HepG2 (cell line): ENCODE results near the gene HMGB2. TPM values are rescaled to one million over a fixed set of nuclear protein-coding genes. Genes with fewer than 3 reads are reported as not detected.
A peak's percentile ranks its signal among the peaks of the same experiment; 100 is the strongest.

Experiments
- ATAC-seq: fragments of 200-7000 bp; cut with Tn5 transposase; 3 replicates; pipeline ENCODE4 v1.9.1; 2020; ENCODE audit warnings: mild to moderate bottlenecking, moderate library complexity
- Bru-seq: library from RNA; stranded (reverse); fragments of 400-500 nt; gene quantifications from one replicate; lab custom pipeline; 2021; lab: Mats Ljungman, UMichigan
- BruChase-seq, 2 experiments: library from RNA; stranded (reverse); fragments of 400-500 nt; gene quantifications; one replicate each; lab custom pipeline; 2021; lab: Mats Ljungman, UMichigan
- BruUV-seq: library from RNA; stranded (reverse); fragments of 400-500 nt; replicated peaks from 2 replicates; lab custom pipeline; 2021; lab: Mats Ljungman, UMichigan
- CTCF ChIA-PET: fragments of 300-600 bp; formaldehyde crosslinking; extraction: SDS; loops from one replicate; lab custom pipeline; 2021; ENCODE audit warnings: low total read pairs, inconsistent platforms, low intra/inter-chr PET ratio; lab: Yijun Ruan, JAX
- POLR2A ChIA-PET: fragments of 350-600 bp; sonication (Branson Sonifier 250); formaldehyde crosslinking; loops from one replicate; lab custom pipeline; 2020; ENCODE audit warnings: antibody characterized with exemption, inconsistent platforms; lab: Yijun Ruan, JAX
- DNase-seq: peaks from one replicate; pipeline ENCODE4 v3.0.0-alpha.2; 2015; ENCODE audit warnings: low spot score
- FAIRE-seq: peaks from 3 replicates; lab custom pipeline; 2011; peaks lifted over from hg19 to GRCh38; lab: Jason Lieb, UNC
- H2AFZ ChIP-seq: one replicate; pipeline ENCODE4 v1.6.1; 2011; ENCODE audit warnings: low read length, inconsistent platforms
- H3K27ac ChIP-seq: fragments of 300-600 bp; 3 replicates; pipeline ENCODE4 v1.8.0; 2011; ENCODE audit warnings: mixed run types, mild to moderate bottlenecking, mixed read lengths, low read length, inconsistent platforms; ENCODE audit not compliant: insufficient read depth; ENCODE audit errors: extremely low read length
- H3K27me3 ChIP-seq, 2 experiments: fragments of 200-600 bp in 1 of 2; 2 replicates in 1 of 2; 3 replicates in 1 of 2; pipeline versions ENCODE4 v1.6.0 to v1.8.0; 2011; ENCODE audit warnings: low read length in 2 of 2, mild to moderate bottlenecking in 2 of 2, moderate library complexity in 2 of 2, inconsistent platforms in 1 of 2; ENCODE audit not compliant: insufficient read depth in 2 of 2, control insufficient read depth in 1 of 2
- H3K36me3 ChIP-seq, 2 experiments: fragments of 200-600 bp in 1 of 2; replicated peaks in 1 of 2; 2 replicates in 1 of 2; 3 replicates in 1 of 2; pipeline versions ENCODE4 v1.5.1 to v1.8.0; 2011; ENCODE audit warnings: low read length in 2 of 2, inconsistent platforms in 1 of 2; ENCODE audit not compliant: insufficient read depth in 2 of 2, control insufficient read depth in 1 of 2
- H3K4me1 ChIP-seq: 2 replicates; pipeline ENCODE4 v1.5.1; 2012; ENCODE audit warnings: low read length, inconsistent platforms; ENCODE audit not compliant: insufficient read depth
- H3K4me2 ChIP-seq: 2 replicates; pipeline ENCODE4 v1.6.0; 2011; ENCODE audit warnings: low read depth, low read length, inconsistent platforms
- H3K4me3 ChIP-seq, 3 experiments: fragments of 200-600 bp in 1 of 3; sonication (generic), shearing (Covaris generic) in 1 of 3; replicated peaks in 1 of 3; 2 replicates each; pipeline ENCODE4 v1.5.1; 2011 to 2016; ENCODE audit warnings: low read length in 3 of 3, inconsistent platforms in 2 of 3, low read depth in 2 of 3, mild to moderate bottlenecking in 2 of 3, control low read depth in 1 of 3, mixed read lengths in 1 of 3; ENCODE audit not compliant: insufficient read depth in 1 of 3
- H3K79me2 ChIP-seq: one replicate; pipeline ENCODE4 v1.6.1; 2011; ENCODE audit warnings: low read length, inconsistent platforms; ENCODE audit not compliant: insufficient read depth
- H3K9ac ChIP-seq: 2 replicates; pipeline ENCODE4 v1.6.0; 2011; ENCODE audit warnings: mild to moderate bottlenecking, low read depth, low read length, inconsistent platforms; ENCODE audit not compliant: insufficient read depth
- H3K9me3 ChIP-seq: 2 replicates; pipeline ENCODE4 v1.5.1; 2012; ENCODE audit warnings: mild to moderate bottlenecking, low read length
- H4K20me1 ChIP-seq: 2 replicates; pipeline ENCODE4 v1.6.0; 2011; ENCODE audit warnings: inconsistent platforms, mild to moderate bottlenecking, low read length, moderate library complexity; ENCODE audit not compliant: insufficient read depth
- GMEB2 ChIP-seq: IDR thresholded peaks from 2 replicates; pipeline ENCODE4 v1.6.1; 2016; ENCODE audit warnings: missing biosample characterization, missing genetic modification reagents, low read depth
- HNF4A ChIP-seq: sonication (generic); formaldehyde crosslinking; IDR thresholded peaks from 2 replicates; pipeline ENCODE4 v1.4.0; 2020; ENCODE audit warnings: missing genetic modification reagents
- MTA3 ChIP-seq: sonication (generic); formaldehyde crosslinking; IDR thresholded peaks from 2 replicates; pipeline ENCODE4 v1.4.0; 2020; ENCODE audit warnings: missing genetic modification reagents
- NCOA5 ChIP-seq: sonication (generic); formaldehyde crosslinking; IDR thresholded peaks from 2 replicates; pipeline ENCODE4 v1.4.0; 2020; ENCODE audit warnings: missing genetic modification reagents
- SIX1 ChIP-seq: sonication (generic); formaldehyde crosslinking; IDR thresholded peaks from 2 replicates; pipeline ENCODE4 v1.4.0; 2020; ENCODE audit warnings: missing genetic modification reagents, borderline replicate concordance
- TBX2 ChIP-seq: sonication (generic); formaldehyde crosslinking; IDR thresholded peaks from 2 replicates; pipeline ENCODE4 v1.5.0; 2020; ENCODE audit warnings: missing genetic modification reagents, mild to moderate bottlenecking, borderline replicate concordance
- TMF1 ChIP-seq: sonication (generic); formaldehyde crosslinking; IDR thresholded peaks from 2 replicates; pipeline ENCODE4 v1.8.1; 2022; ENCODE audit warnings: low read depth, missing genetic modification reagents
- ZBTB34 ChIP-seq: sonication (generic); formaldehyde crosslinking; IDR thresholded peaks from 2 replicates; pipeline ENCODE4 v1.8.0; 2022; ENCODE audit warnings: mild to moderate bottlenecking, missing genetic modification reagents
- ZNF598 ChIP-seq: sonication (generic); formaldehyde crosslinking; IDR thresholded peaks from 2 replicates; pipeline ENCODE4 v1.5.1; 2020; ENCODE audit warnings: mild to moderate bottlenecking, missing genetic modification reagents, borderline replicate concordance
- ZNF678 ChIP-seq: sonication (generic); formaldehyde crosslinking; IDR thresholded peaks from 2 replicates; pipeline ENCODE4 v1.4.0; 2020; ENCODE audit warnings: mild to moderate bottlenecking, missing genetic modification reagents
- ZNF790 ChIP-seq: sonication (generic); formaldehyde crosslinking; IDR thresholded peaks from 2 replicates; pipeline ENCODE4 v1.8.0; 2022; ENCODE audit warnings: missing genetic modification reagents, mild to moderate bottlenecking, borderline replicate concordance
- WGBS: methylation state at CpG from one replicate; pipeline ENCODE4 v1.1.6; 2017; ENCODE audit warnings: low lambda C conversion rate; 5-methylcytosine and 5-hydroxymethylcytosine counted together
- in situ Hi-C: cut with HindIII; loops from 2 replicates; pipeline ENCODE4 v1.10.0; 2017; ENCODE audit warnings: low pct_unique_long_range_greater_than_20kb; ENCODE audit not compliant: extremely low pct_ligation_motif_present
- intact Hi-C: fragments of 100-400 bp; cut with micrococcal nuclease; formaldehyde crosslinking; loops from one replicate; pipeline ENCODE4 v1.10.0; 2022; ENCODE audit not compliant: unreplicated experiment
- long read RNA-seq, 2 experiments: library from RNA in 1 of 2; library from polyadenylated mRNA in 1 of 2; stranded (forward) in 1 of 2; unstranded in 1 of 2; transcript quantifications; one replicate each; pipeline ENCODE4 v2.0.0, GENCODE V29; 2019 to 2022
- polyA minus RNA-seq, 3 experiments: library from RNA; depleted of rRNA, polyadenylated mRNA; stranded (reverse); fragments of >200 nt; gene quantifications; 2 replicates each; pipeline ENCODE4 v1.2.3, GENCODE V29; 2011; ENCODE audit warnings: low replicate concordance in 1 of 3
- polyA plus RNA-seq, 8 experiments: library from polyadenylated mRNA; depleted of rRNA in 3 of 8; stranded (reverse) in 7 of 8; unstranded in 1 of 8; fragments of >200 nt; fragmentation: Illumina TruSeq in 4 of 8; extraction: Trizol in 4 of 8; gene quantifications; 2 replicates each; pipeline versions ENCODE4 v1.2.1 to v1.2.3, GENCODE V29; 2011 to 2016; ENCODE audit warnings: low read depth in 4 of 8, missing spikeins in 1 of 8, mixed read lengths in 1 of 8; ENCODE audit not compliant: insufficient read depth in 1 of 8
- total RNA-seq, 5 experiments: library from RNA; depleted of rRNA; stranded (reverse); fragments of >200 nt; fragmentation: Illumina TruSeq; extraction: Trizol; gene quantifications; 2 replicates each; pipeline ENCODE4 v1.2.3, GENCODE V29; 2016; ENCODE audit warnings: low read depth in 1 of 5

The HMGB2 gene
- total RNA-seq (2016; rRNA removed; fragmentation: Illumina TruSeq; extraction: Trizol) (332 and 478 TPM in 2 replicates), polyA plus RNA-seq (2011; rRNA removed) (49.9 and 90.5 TPM in 2 replicates), polyA minus RNA-seq (2011; rRNA and poly(A)+ RNA removed; ENCODE audit: low replicate concordance) (14.1 and 27.2 TPM in 2 replicates), Bru-seq, nascent RNA (percentile 92 among the genes with signal in this experiment), BruChase-seq, experiment 1, labeled RNA remaining after a 6-hour chase (percentile 98 among the genes with signal in this experiment), BruChase-seq, experiment 2, labeled RNA remaining after a 2-hour chase (percentile 97 among the genes with signal in this experiment)
- 55.4 and 58.1 TPM in 2 replicates for total RNA-seq (2016; cell fraction: cytosol; rRNA removed; fragmentation: Illumina TruSeq; extraction: Trizol; ENCODE audit: low read depth)
- total RNA-seq (2016; cell fraction: insoluble cytoplasmic fraction; rRNA removed; fragmentation: Illumina TruSeq; extraction: Trizol): 327 and 486 TPM in 2 replicates
- 88.2 and 95.3 TPM in 2 replicates for total RNA-seq (2016; cell fraction: membrane; rRNA removed; fragmentation: Illumina TruSeq; extraction: Trizol)
- total RNA-seq (2016; cell fraction: nucleus; rRNA removed; fragmentation: Illumina TruSeq; extraction: Trizol): 133 and 139 TPM in 2 replicates
- polyA plus RNA-seq (2011; cell fraction: cytosol; rRNA removed): 47.8 and 56.0 TPM in 2 replicates
- polyA plus RNA-seq (2011; cell fraction: nucleus; rRNA removed): 32.4 and 36.5 TPM in 2 replicates
- polyA plus RNA-seq (2012): 115 and 248 TPM in 2 replicates
- polyA plus RNA-seq (2016; cell fraction: cytosol; fragmentation: Illumina TruSeq; extraction: Trizol; ENCODE audit: low read depth): 44.2 and 44.6 TPM in 2 replicates
- polyA plus RNA-seq (2016; cell fraction: insoluble cytoplasmic fraction; fragmentation: Illumina TruSeq; extraction: Trizol; ENCODE audit: low read depth): 657 and 732 TPM in 2 replicates
- polyA plus RNA-seq (2016; cell fraction: membrane; fragmentation: Illumina TruSeq; extraction: Trizol; ENCODE audit: low read depth): 82.0 and 83.9 TPM in 2 replicates
- 316 and 322 TPM in 2 replicates for polyA plus RNA-seq (2016; cell fraction: nucleus; fragmentation: Illumina TruSeq; extraction: Trizol; ENCODE audit: insufficient read depth, low read depth)
- 29.2 and 45.7 TPM in 2 replicates for polyA minus RNA-seq (2011; cell fraction: cytosol; rRNA and poly(A)+ RNA removed)
- polyA minus RNA-seq (2011; cell fraction: nucleus; rRNA and poly(A)+ RNA removed): 46.0 and 60.1 TPM in 2 replicates
- long read RNA-seq, experiment 1, transcript HMGB2-201 (5 exons, 1,889 nt): major isoform, 140 of 193 reads
- long read RNA-seq, experiment 1, transcript HMGB2-202 (4 exons, 1,032 nt): minor isoform, 10 of 193 reads
- long read RNA-seq, experiment 1, transcript HMGB2-205 (3 exons, 1,841 nt): minor isoform, 12 of 193 reads
- long read RNA-seq, experiment 1, transcript HMGB2-203 (5 exons, 1,175 nt): minor isoform, 14 of 193 reads
- long read RNA-seq, experiment 1, partial matches to known transcripts: 13 of 193 reads
- long read RNA-seq, experiment 1, other reads (novel, unspliced or antisense): 4 of 193 reads
- long read RNA-seq, experiment 2, transcript HMGB2-203 (5 exons, 1,175 nt): minor isoform, 5 of 123 reads
- long read RNA-seq, experiment 2, transcript HMGB2-202 (4 exons, 1,032 nt): minor isoform, 7 of 123 reads
- long read RNA-seq, experiment 2, transcript HMGB2-201 (5 exons, 1,889 nt): major isoform, 44 of 123 reads
- long read RNA-seq, experiment 2, partial matches to known transcripts: 27 of 123 reads
- long read RNA-seq, experiment 2, other reads (novel, unspliced or antisense): 36 of 123 reads

- Histone ChIP-seq H3K36me3 (peaks cover 0 to 13% of the 10 kb centered on the region in 2 experiments; a peak in 2 of 5 replicates), H3K9me3 (no peaks in the 10 kb centered on the region), H3K27ac (peak within 1 kb of the TSS; percentile 99), H3K9ac (peak within 1 kb of the TSS; percentile 98), H3K79me2 (peaks cover 20% of the 10 kb centered on the region), H4K20me1 (peaks cover 3% of the 10 kb centered on the region; the same call in 1 of the 2 replicates), H3K27me3 (no peaks in the 10 kb centered on the region; a peak in 2 of 5 replicates), H2AFZ (no peak within 1 kb of the TSS), H3K4me1 (peaks cover 23% of the 10 kb centered on the region), H3K4me3 (peak within 1 kb of the TSS; percentile 91 to 95 (median 92)), H3K4me2 (peak within 1 kb of the TSS; percentile 93)
- no TSS peak for BruUV-seq
- ATAC-seq: peak; percentile 94
- WGBS: 2% methylated on average over 32 of the region's 61 CpGs
- ChIA-PET CTCF (no interaction called here), POLR2A (interaction anchor here (0.8 to 3.4 kb wide), 8 partner anchors 10 to 41 kb away, joined by 3 to 109 read pairs (median 4); partner anchors contain the start of gene SAP30)
- peak; percentile 99 for FAIRE-seq
- intact Hi-C loops: loop anchor here (1.0 kb wide), 1 partner anchor 36 kb away; the partner anchor contains the start of gene SAP30
- DNase-seq: peak; percentile 99
- in situ Hi-C loops: loop anchor here (5.0 kb wide), 1 partner anchor 38 kb away; the partner anchor contains the start of gene SAP30
- TF ChIP-seq TBX2 (CRISPR knock-in tag): peak; percentile 51; the same call in 1 of the 2 replicates
- no peak for TF ChIP-seq ZNF598 (CRISPR knock-in tag)
- 0 out of 2 replicates have a peak, but pooled peaks have one; percentile 24 for TF ChIP-seq GMEB2
- peak; percentile 95 for TF ChIP-seq ZBTB34 (CRISPR knock-in tag)
- peak; percentile 97; the same call in 1 of the 2 replicates for TF ChIP-seq TMF1 (CRISPR knock-in tag)
- 0 out of 2 replicates have a peak, but pooled peaks have one; percentile 23 for TF ChIP-seq MTA3
- TF ChIP-seq NCOA5 (CRISPR knock-in tag): no peak
- no peak for TF ChIP-seq ZNF678 (CRISPR knock-in tag)
- no peak for TF ChIP-seq ZNF790 (CRISPR knock-in tag)
- TF ChIP-seq SIX1 (CRISPR knock-in tag): no peak
- no peak for TF ChIP-seq HNF4A (CRISPR knock-in tag)
Measured at GRCh38 chr4:173334085-173334890, at the start of gene HMGB2. Gene HMGB2, minus strand, starts transcription at chr4:173334358. Its CDS starts 709 bp downstream, at chr4:173333649.
